ENCODE data around the gene OSBPL8.

OSBPL8 gene
- 271 to 827 (median 496) reads per million in 18 experiments for total RNA-seq

GRCh38 chr12:76559400-76560085, at the start of gene OSBPL8:
OSBPL8 (minus strand) TSS chr12:76559771; CDS start chr12:76487551, 72,220 bp downstream.
- DNase-seq: peak; percentile 96 to 97

- no peak for DNase-seq
Observed at GRCh38 chr12:76608070-76608469, 48.5 kb upstream of the OSBPL8 start.

GRCh38 chr12:76595056-76595455, 35.5 kb upstream of the OSBPL8 start:
- DNase-seq: peak; percentile 35 to 44

- DNase-seq: peak; percentile 28 to 31
Observed at GRCh38 chr12:76591476-76591875, 31.9 kb upstream of the OSBPL8 start.

GRCh38 chr12:76590131-76590530, 30.6 kb upstream of the OSBPL8 start:
- peak; percentile 22 to 32 for DNase-seq

- peak; percentile 94 to 98 for DNase-seq
Observed at GRCh38 chr12:76588881-76589565, 29.5 kb upstream of the OSBPL8 start.

- peak; percentile 27 to 47 for DNase-seq
Observed at GRCh38 chr12:76587428-76588178, 28.0 kb upstream of the OSBPL8 start.

- peak; percentile 69 to 78 for DNase-seq
Observed at GRCh38 chr12:76586764-76587395, 27.3 kb upstream of the OSBPL8 start.

- DNase-seq: no peak
Observed at GRCh38 chr12:76583301-76583700, 23.7 kb upstream of the OSBPL8 start.

GRCh38 chr12:76573840-76574373, 14.3 kb upstream of the OSBPL8 start:
- DNase-seq: no peak

- no peak for DNase-seq
Observed at GRCh38 chr12:76571256-76571655, 11.7 kb upstream of the OSBPL8 start.

GRCh38 chr12:76569685-76570604, 10.4 kb upstream of the OSBPL8 start:
- peak; percentile 33 to 43 for DNase-seq

GRCh38 chr12:76568888-76569551, 9.4 kb upstream of the OSBPL8 start:
- no peak for DNase-seq

- no peak for DNase-seq
Observed at GRCh38 chr12:76568130-76568529, 8.6 kb upstream of the OSBPL8 start.

- DNase-seq: no peak
Observed at GRCh38 chr12:76563061-76563460, 3.5 kb upstream of the OSBPL8 start.

- no peak for DNase-seq
Observed at GRCh38 chr12:76562130-76562529, 2.6 kb upstream of the OSBPL8 start.

- DNase-seq: peak in 1 of 2 donors; percentile 63
Observed at GRCh38 chr12:76560086-76560491, 518 bp upstream of the OSBPL8 start.

- DNase-seq: peak; percentile 68 to 77
Observed at GRCh38 chr12:76558684-76559399, 729 bp downstream of the OSBPL8 start.

GRCh38 chr12:76556368-76556767, 3.2 kb downstream of the OSBPL8 start:
- no peak for DNase-seq

- no peak for DNase-seq
Observed at GRCh38 chr12:76555797-76556196, 3.8 kb downstream of the OSBPL8 start.
